Astrocyte of the cerebellum (primary cell): ENCODE data around the gene MEA1.

Experiments
- DNase-seq: peaks from one replicate; pipeline ENCODE4 v3.0.0-alpha.2; 2011; ENCODE audit warnings: low read depth
- H3K4me3 ChIP-seq: 2 replicates; pipeline ENCODE4 v1.5.1; 2011; ENCODE audit warnings: mild to moderate bottlenecking, low read depth, low read length, moderate library complexity
- CTCF ChIP-seq: IDR thresholded peaks from 2 replicates; pipeline ENCODE4 v1.5.1; 2012; ENCODE audit warnings: low read length, low read depth, moderate library complexity, mild to moderate bottlenecking; ENCODE audit errors: missing control alignments
- in situ Hi-C: cut with HindIII; loops from 2 replicates; pipeline ENCODE4 v1.10.0; 2017; ENCODE audit warnings: low sequenced_read_pairs

MEA1 gene

GRCh38 chr6:43014434-43014909 is 726 bp upstream of the MEA1 start:
- no peak for DNase-seq
- no peak for TF ChIP-seq CTCF
- peak overlapping the region; percentile 78 for H3K4me3 ChIP-seq
- in situ Hi-C loops, result no loop called here

DNA sequence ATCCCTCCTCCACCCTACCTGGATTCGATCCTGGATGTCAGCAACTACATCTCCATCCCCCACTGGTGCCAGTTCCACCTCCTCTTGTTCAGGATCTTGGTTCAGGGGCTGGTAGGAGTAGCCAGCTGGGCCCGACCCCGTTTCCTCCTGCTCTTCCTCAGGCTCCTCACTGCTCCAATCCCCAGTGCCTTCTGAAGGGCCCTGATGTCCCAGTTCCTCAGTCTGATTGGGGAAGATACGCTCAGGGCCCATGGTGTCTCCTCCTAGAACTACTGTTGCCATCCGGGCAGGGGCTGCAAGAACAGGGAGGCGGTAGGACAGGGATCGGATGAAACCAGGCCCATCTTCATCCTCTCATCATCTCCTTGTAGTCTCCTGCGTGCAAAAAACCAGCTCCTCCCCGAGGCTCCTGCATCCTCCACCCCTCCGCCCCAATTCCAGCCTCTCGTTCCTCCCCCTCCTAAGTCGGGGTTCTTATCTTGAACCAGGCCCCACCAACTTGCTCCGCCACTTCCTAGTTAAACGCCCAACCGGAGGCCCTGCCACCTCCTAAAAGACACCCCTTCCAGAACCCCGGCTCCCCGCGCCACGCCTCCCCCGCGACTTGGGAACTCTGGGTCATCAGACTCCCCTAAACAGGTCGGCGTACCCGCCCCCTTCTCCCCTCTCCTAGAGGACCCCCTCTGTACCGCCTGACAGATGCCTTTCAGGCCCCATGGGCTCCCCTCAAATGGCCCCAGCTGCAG is 476 bp downstream of the MEA1 start:
- no peak for TF ChIP-seq CTCF
- in situ Hi-C loops, result no loop called here
- no peak for DNase-seq
- H3K4me3 ChIP-seq, result peak overlapping the region; percentile 78

DNA sequence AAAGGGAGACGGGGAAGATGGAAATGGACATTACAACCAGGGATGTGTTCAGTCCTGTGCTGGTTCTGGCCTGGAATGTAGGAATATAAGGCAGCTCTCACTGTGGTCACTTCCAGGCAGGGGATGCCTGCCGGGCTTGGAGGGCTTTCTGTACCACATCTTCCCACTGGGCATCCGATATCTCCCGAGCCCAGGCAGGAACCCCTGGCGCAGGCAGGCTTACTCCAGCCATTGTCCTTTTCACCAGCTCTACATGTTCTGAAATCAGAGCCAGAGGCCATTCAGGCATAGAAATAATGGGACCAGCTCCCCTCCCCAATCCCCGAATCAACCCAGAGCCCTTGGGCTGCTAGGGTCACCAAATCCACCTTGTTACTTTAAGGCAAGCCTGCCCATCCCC is 1.4 kb downstream of the MEA1 start:
- no peak for DNase-seq
- in situ Hi-C loops, result no loop called here
- no peak for TF ChIP-seq CTCF
- no peak overlapping the region for H3K4me3 ChIP-seq

- in situ Hi-C loops, result no loop called here
- no peak for TF ChIP-seq CTCF
- no peak for DNase-seq
- H3K4me3 ChIP-seq, result no peak overlapping the region
Observed at GRCh38 chr6:43011207-43011606, 2.5 kb downstream of the MEA1 start.

DNA sequence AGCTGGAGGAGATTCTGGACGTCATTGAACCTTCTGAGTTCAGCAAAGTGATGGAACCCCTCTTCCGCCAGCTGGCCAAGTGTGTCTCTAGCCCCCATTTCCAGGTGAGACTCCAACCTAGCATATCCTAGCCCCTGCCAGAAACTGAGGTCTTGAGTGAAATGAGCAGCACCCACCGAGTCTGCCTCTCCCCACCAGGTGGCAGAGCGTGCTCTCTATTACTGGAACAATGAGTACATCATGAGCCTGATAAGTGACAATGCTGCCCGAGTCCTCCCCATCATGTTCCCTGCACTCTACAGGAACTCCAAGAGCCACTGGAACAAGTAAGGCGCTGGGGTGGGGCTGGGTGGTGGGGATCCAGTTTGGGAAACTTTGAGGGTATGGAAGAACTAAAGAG is 4.6 kb downstream of the MEA1 start:
- in situ Hi-C loops, result no loop called here
- DNase-seq, result no peak
- no peak overlapping the region for H3K4me3 ChIP-seq
- peak; percentile 44 for TF ChIP-seq CTCF

DNA sequence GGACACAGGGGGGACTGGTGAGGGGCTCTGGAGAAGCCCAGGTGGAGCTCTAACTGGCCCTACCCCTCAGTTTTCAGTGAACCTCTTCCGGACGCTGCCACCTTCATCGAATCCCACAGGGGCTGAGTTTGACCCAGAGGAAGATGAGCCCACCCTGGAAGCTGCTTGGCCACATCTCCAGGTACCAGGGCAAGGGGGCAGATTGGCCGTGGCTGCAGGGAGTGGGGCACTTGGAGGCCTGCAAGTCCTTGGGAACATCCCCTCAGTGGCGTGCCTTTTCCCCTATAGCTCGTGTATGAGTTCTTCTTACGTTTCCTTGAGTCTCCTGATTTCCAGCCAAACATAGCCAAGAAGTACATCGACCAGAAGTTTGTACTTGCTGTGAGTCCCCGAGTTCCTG is 6.6 kb downstream of the MEA1 start:
- in situ Hi-C loops, result no loop called here
- no peak overlapping the region for H3K4me3 ChIP-seq
- no peak for TF ChIP-seq CTCF
- no peak for DNase-seq
